ENCODE results near the gene COPB2. TPM values are rescaled to one million over a fixed set of nuclear protein-coding genes. Genes with fewer than 3 reads are reported as not detected.

Gene COPB2
- total RNA-seq, 3 donors from 2014 or later (not counting 1 experiment from before 2014, with no cell fraction given) = 34.7 to 50.2 (median 42.4) TPM

- DNase-seq (no peak), ATAC-seq (no peak)
- H3K9me3 ChIP-seq (ENCODE audit: control insufficient read depth, insufficient read depth, low read length) = no peaks in the 10 kb centered on the region
- no peaks in the 10 kb centered on the region for H3K36me3 ChIP-seq (ENCODE audit: control insufficient read depth, insufficient read depth, low read length)
- Mint-ChIP-seq H3K4me3 (no peak overlapping the region), H3K27ac (no peak overlapping the region), H3K9me3 (no peaks in the 10 kb centered on the region), H3K36me3 (no peaks in the 10 kb centered on the region), H3K27me3 (ENCODE audit: low read depth in 2 of 2) (peaks cover 12 to 13% of the 10 kb centered on the region in 2 donors), H3K4me1 (no peaks in the 10 kb centered on the region)
- H3K27me3 ChIP-seq (ENCODE audit: control insufficient read depth, insufficient read depth, low read length) = no peaks in the 10 kb centered on the region
- H3K27ac ChIP-seq (ENCODE audit: low read length) = no peak overlapping the region
- H3K4me1 ChIP-seq (ENCODE audit: control insufficient read depth, insufficient read depth, low read length) = no peaks in the 10 kb centered on the region
- WGBS (ENCODE audit: insufficient coverage) = 54% methylated on average over 2 of the region's 2 CpGs
- no peak for TF ChIP-seq CTCF (IDR thresholded peaks at IDR 0.05)
- no peak overlapping the region for H3K4me3 ChIP-seq (ENCODE audit: low read length)
- intact Hi-C loops (cut with micrococcal nuclease) = no loop called here
These were observed 80.3 kb downstream of the COPB2 start for GRCh38 chr3:139309061-139309591.

GRCh38 chr3:139308560-139308959 is 80.9 kb downstream of the COPB2 start:
- Histone ChIP-seq H3K27ac (ENCODE audit: low read length) (no peak overlapping the region), H3K9me3 (ENCODE audit: control insufficient read depth, insufficient read depth, low read length) (no peaks in the 10 kb centered on the region), H3K4me1 (ENCODE audit: control insufficient read depth, insufficient read depth, low read length) (no peaks in the 10 kb centered on the region), H3K4me3 (ENCODE audit: low read length) (no peak overlapping the region), H3K36me3 (ENCODE audit: control insufficient read depth, insufficient read depth, low read length) (no peaks in the 10 kb centered on the region), H3K27me3 (ENCODE audit: control insufficient read depth, insufficient read depth, low read length) (no peaks in the 10 kb centered on the region)
- intact Hi-C loops (cut with micrococcal nuclease) = no loop called here
- H3K4me3 Mint-ChIP-seq = no peak overlapping the region
- WGBS (ENCODE audit: insufficient coverage) = 59% methylated on average over 4 of the region's 4 CpGs
- no peaks in the 10 kb centered on the region for H3K9me3 Mint-ChIP-seq
- no peaks in the 10 kb centered on the region for H3K4me1 Mint-ChIP-seq
- ATAC-seq (no peak), DNase-seq (no peak)
- no peak for TF ChIP-seq CTCF (IDR thresholded peaks at IDR 0.05)
- peaks cover 7 to 11% of the 10 kb centered on the region in 2 donors for H3K27me3 Mint-ChIP-seq (ENCODE audit: low read depth in 2 of 2)
- no peak overlapping the region for H3K27ac Mint-ChIP-seq
- no peaks in the 10 kb centered on the region for H3K36me3 Mint-ChIP-seq

DNA sequence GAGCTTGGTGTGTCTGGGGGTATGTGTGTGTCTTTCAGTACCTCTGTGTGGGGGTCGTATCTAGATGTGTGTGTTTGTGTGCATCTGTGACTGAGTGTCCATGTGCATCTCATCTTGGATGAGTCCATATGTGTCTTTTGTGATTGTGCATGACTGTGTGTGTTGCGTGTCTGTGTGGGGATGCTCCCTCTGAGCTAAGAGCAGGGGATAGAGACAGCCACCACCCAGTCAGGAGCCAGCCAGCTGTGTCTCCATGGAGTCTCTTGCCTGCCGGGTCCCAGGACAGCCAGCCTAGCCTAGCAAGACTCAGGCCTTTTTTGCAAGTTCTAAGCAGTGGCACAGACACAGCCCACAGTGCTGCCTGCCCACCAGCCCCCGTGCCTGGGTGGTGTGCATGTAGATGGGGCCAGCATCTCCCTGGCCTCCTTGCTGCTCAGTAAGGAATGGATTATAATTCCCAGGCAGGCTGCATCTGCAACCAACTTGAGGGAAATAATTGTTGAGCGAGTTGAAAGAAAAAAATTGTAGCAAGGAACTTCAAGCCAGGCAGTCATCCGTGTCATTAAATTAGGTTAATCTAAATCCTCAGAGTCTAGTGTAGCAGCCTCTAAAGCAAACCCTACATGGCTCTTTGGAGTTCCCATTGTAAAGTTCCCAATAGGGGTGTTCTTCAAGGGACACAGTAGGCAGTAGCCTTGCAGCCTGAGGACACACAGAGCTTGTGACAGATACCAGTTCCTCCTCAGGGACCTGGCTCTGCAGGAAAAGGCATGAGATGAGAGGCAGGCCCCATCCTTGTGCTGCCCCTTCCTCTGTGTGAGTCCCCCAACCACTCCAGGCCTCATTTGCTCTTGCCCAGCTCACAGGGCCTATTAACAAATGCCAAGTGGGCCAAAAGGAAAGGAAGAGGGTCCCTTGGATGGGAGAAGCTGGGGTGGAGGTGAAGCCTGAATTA is 81.6 kb downstream of the COPB2 start:
- H3K27ac ChIP-seq (ENCODE audit: low read length) = no peak overlapping the region
- no peak overlapping the region for H3K4me3 ChIP-seq (ENCODE audit: low read length)
- Mint-ChIP-seq H3K27ac (no peak overlapping the region), H3K4me1 (peaks cover 0 to under 1% of the 10 kb centered on the region in 2 donors), H3K9me3 (no peaks in the 10 kb centered on the region), H3K4me3 (no peak overlapping the region), H3K27me3 (ENCODE audit: low read depth in 2 of 2) (peaks cover 0 to 11% of the 10 kb centered on the region in 2 donors), H3K36me3 (no peaks in the 10 kb centered on the region)
- DNase-seq (no peak), ATAC-seq (no peak)
- TF ChIP-seq CTCF (IDR thresholded peaks at IDR 0.05) = no peak
- no peaks in the 10 kb centered on the region for H3K9me3 ChIP-seq (ENCODE audit: control insufficient read depth, insufficient read depth, low read length)
- no peaks in the 10 kb centered on the region for H3K36me3 ChIP-seq (ENCODE audit: control insufficient read depth, insufficient read depth, low read length)
- 80% methylated on average over 6 of the region's 6 CpGs for WGBS (ENCODE audit: insufficient coverage)
- intact Hi-C loops (cut with micrococcal nuclease) = no loop called here
- H3K27me3 ChIP-seq (ENCODE audit: control insufficient read depth, insufficient read depth, low read length) = no peaks in the 10 kb centered on the region
- H3K4me1 ChIP-seq (ENCODE audit: control insufficient read depth, insufficient read depth, low read length) = no peaks in the 10 kb centered on the region

Other genes starting within 250 kb of the COPB2 start
- 10 to 100 TPM; 32.4 to 39.1 (median 35.3) TPM for gene MRPS22, start 45.6 kb downstream of the COPB2 start, total RNA-seq
- gene RBP2, start 86.9 kb upstream of the COPB2 start, total RNA-seq = not detected
- gene RBP1, start 150.1 kb upstream of the COPB2 start, total RNA-seq = not detected